Fibroblast of villous mesenchyme (primary cell): ENCODE results near the gene PSAT1. TPM values are rescaled to one million over a fixed set of nuclear protein-coding genes. Genes with fewer than 3 reads are reported as not detected.

ENCODE experiments used
- DNase-seq: peaks from one replicate; pipeline ENCODE4 v3.0.0-alpha.2; 2010; ENCODE audit warnings: low read depth
- H3K4me3 ChIP-seq: 2 replicates; pipeline ENCODE4 v1.5.1; 2011; ENCODE audit warnings: low read depth, mild to moderate bottlenecking, low read length
- total RNA-seq: library from RNA; depleted of rRNA; stranded (reverse); fragments of >200 nt; gene quantifications from 2 replicates; pipeline ENCODE4 v1.2.3, GENCODE V29; 2012
- TF ChIP-seq, protein P1 (sequence below): IDR thresholded peaks from 2 replicates; pipeline ENCODE4 v1.5.1; 2012; ENCODE audit warnings: low read depth, mild to moderate bottlenecking, low read length; ENCODE audit not compliant: insufficient read depth

The PSAT1 gene
- total RNA-seq, 1 donor: 106 TPM

DNA sequence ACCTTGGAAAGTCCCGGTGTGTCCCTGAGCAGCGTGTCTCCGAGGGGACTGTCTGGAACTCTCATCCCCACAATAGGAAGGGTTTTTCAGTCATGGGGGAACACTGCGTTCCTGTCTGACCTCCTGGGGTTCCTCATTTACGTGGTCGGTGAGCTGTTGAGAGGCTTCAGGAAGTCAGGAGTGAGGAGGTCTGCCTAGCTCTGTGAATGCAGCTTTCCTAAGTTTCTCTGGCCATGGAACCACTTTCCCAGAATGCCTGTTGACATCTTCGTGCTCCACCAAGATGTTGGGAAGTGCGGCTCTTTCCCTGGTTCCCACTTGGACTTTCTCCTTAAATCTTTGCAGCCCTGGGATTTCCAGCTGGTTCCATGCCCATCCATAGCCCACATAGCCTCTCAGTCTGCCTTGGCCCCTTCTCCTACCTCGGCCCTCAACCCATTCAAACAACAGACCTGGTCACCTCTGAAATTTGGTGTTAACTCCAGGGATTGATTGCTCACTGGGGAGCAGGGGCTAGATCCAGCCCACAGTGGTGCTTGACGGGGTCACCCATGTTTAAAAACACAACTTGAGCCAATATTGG, 27.2 kb downstream of the PSAT1 start:
- DNase-seq: no peak
- no peak overlapping the region for H3K4me3 ChIP-seq
- TF ChIP-seq, protein P1, sequence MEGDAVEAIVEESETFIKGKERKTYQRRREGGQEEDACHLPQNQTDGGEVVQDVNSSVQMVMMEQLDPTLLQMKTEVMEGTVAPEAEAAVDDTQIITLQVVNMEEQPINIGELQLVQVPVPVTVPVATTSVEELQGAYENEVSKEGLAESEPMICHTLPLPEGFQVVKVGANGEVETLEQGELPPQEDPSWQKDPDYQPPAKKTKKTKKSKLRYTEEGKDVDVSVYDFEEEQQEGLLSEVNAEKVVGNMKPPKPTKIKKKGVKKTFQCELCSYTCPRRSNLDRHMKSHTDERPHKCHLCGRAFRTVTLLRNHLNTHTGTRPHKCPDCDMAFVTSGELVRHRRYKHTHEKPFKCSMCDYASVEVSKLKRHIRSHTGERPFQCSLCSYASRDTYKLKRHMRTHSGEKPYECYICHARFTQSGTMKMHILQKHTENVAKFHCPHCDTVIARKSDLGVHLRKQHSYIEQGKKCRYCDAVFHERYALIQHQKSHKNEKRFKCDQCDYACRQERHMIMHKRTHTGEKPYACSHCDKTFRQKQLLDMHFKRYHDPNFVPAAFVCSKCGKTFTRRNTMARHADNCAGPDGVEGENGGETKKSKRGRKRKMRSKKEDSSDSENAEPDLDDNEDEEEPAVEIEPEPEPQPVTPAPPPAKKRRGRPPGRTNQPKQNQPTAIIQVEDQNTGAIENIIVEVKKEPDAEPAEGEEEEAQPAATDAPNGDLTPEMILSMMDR: no peak

DNA sequence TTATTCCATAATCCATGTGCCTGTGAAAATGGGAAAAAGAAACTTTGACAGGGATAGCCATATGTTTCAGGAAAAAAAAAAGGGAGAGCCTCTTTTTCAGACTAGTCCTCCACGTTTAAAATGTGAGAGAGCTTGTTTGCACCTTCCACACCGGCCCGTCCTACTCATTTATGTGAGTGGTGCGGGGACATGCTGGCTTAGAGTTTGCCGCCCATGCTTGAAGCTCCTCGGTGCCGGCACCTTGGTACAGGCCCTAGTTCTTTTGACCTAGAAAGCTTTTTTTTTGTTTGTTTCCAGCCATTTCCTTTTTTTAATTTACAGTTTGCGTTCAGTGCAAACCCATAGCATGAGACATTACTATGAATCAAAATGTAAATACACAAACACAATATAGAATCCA, 27.8 kb downstream of the PSAT1 start:
- DNase-seq: no peak
- TF ChIP-seq, protein P1: no peak
- H3K4me3 ChIP-seq: no peak overlapping the region

DNA sequence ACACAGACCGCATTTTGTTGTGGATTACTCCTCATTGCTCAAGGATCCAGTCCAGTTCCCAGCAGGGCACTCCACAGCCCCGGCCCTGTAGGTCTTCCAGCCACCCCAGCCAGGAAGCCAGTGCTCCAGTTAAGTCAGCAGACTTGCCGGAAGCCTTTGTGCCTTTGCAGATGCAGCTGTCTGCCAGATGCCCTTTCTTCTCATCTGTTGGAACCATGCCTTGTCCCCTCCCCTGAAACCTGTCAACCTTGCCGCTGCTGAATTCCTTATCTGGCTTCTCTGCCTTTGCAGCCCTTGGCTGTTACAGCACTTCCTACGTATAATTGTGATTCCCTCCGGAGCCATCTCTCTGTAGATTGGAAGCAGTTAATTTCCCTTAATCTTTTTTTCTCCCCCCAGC, 28.4 kb downstream of the PSAT1 start:
- no peak overlapping the region for H3K4me3 ChIP-seq
- TF ChIP-seq, protein P1: no peak
- peak; percentile 81 for DNase-seq

DNA sequence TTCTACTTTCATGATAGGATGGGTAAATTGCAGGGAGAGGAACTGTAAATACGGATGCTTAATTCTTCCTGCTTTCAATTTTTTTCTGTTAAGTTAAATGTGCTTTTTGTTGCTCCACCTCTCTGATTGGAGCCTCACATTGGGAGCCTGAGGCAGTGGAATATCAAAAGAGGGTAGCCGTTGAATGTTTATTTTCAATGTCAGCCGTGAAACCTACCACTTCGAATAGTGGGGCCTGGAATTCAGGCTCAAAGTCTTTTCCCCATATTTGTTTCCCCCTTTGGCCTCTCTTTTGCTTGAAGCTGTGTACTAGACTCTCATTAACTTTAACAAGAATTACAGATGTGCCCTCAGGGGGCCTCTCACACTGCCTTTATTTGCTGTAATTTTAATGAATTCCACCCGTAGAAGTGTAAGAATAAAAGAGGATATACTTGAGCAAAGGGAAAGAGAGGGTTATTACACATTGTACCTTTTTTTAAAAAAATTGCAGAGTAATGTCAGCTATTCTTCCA, 29.0 kb downstream of the PSAT1 start:
- no peak for DNase-seq
- H3K4me3 ChIP-seq: no peak overlapping the region
- TF ChIP-seq, protein P1: no peak

DNA sequence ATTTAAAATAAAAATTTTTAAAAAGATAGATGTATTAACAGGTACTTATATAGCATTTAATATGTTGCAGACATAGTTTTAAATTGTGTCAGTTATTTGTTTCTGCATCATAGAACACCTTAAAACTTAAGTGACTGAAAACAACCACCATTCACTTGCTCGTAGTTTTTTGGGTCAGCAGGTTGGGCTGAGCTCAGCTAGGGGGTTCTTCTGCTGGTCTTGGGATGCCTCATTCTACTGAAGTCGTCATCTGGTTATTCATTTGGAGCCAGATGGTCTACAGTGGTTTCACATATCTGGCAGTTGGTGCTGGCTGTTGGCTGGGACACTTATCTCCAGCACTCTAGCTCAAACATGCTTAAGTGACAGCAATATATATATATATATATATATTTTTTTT, 29.6 kb downstream of the PSAT1 start:
- no peak overlapping the region for H3K4me3 ChIP-seq
- DNase-seq: no peak
- TF ChIP-seq, protein P1: no peak

DNA sequence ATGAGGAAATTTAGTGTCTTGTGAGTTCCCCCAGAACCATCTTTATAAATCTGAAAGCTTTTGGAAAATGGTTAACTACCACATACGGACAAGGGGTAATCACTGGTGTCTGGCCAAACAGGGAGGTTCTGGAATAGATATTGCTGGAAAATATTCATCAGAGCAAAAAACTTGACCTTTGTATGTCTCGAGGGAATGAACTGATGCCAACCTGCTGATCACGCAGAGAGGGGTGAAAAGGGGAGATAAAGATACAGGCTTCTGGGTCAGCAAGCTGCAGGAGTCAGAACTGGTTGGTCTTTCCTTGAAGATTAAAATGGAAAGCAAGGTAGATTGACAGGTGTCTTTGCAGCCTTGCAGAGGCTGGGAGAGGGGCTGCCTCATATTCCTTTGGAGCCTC, 35.5 kb downstream of the PSAT1 start:
- TF ChIP-seq, protein P1: no peak
- DNase-seq: no peak
- H3K4me3 ChIP-seq: no peak overlapping the region

DNA sequence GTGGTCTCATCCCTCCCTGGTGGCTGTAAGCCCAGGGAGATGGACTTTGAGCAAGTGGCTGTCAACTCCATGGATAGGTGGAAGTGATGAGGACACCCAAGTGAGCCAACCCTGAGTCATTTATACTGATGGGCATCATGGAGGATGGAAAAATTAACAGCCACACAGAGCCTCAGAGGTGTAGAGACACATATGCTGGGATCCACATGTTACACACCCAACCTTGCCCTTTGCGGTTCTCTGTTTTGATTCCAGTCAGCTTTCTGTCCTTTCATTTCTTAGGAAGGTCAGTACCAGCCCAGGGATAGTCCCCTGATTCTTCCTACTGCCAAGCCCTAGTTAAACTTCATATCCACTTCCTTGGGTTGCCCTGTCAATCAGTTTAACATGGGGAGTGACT, 51.9 kb downstream of the PSAT1 start:
- no peak for DNase-seq
- H3K4me3 ChIP-seq: no peak overlapping the region
- TF ChIP-seq, protein P1: no peak
